ENCODE measurements around the gene OR10X1. TPM values are rescaled to one million over a fixed set of nuclear protein-coding genes. Genes with fewer than 3 reads are reported as not detected.

The OR10X1 gene
- total and polyA plus RNA-seq, 4 donors: not detected

GRCh38 chr1:158537609-158538008 is 42.1 kb downstream of the OR10X1 start:
- H3K27ac ChIP-seq (ENCODE audit: low read depth in 1 of 2, low read length in 2 of 2): no peak overlapping the region

More at GRCh38 chr1:158537609-158538008, 42.1 kb downstream of the OR10X1 start:
- H3K9ac ChIP-seq (ENCODE audit: low read depth in 1 of 2, low read length in 2 of 2): no peak overlapping the region
- H3K27me3 ChIP-seq (ENCODE audit: control insufficient read depth in 4 of 4, insufficient read depth in 4 of 4, low read length in 3 of 4): no peaks in the 10 kb centered on the region
- TF ChIP-seq YY1 (IDR thresholded peaks at IDR 0.05) (no peak), CTCF (IDR thresholded peaks at IDR 0.05; ENCODE audit: low read depth, low read length, missing input control) (no peak), RAD21 (IDR thresholded peaks at IDR 0.05) (no peak), HNF4G (IDR thresholded peaks at IDR 0.05) (no peak), GABPA (IDR thresholded peaks at IDR 0.05 in 1 of 2, conservative IDR thresholded peaks at IDR 0.05 in 1 of 2) (no peak), REST (IDR thresholded peaks at IDR 0.05) (no peak), SP1 (IDR thresholded peaks at IDR 0.05) (no peak), JUND (IDR thresholded peaks at IDR 0.05) (no peak), ATF3 (IDR thresholded peaks at IDR 0.05) (no peak), EGR1 (IDR thresholded peaks at IDR 0.05; ENCODE audit: low read depth in 2 of 2) (no peak), RXRA (IDR thresholded peaks at IDR 0.05) (no peak), NR2F2 (IDR thresholded peaks at IDR 0.05) (no peak), TAF1 (conservative IDR thresholded peaks at IDR 0.05) (no peak), MAX (IDR thresholded peaks at IDR 0.05) (no peak), ZBTB33 (IDR thresholded peaks at IDR 0.05) (no peak)
- DNase-seq (ENCODE audit: low spot score): no peak
- no peak overlapping the region for H3K4me3 ChIP-seq (ENCODE audit: low read depth in 1 of 3, low read length in 3 of 3)
- H3K4me1 ChIP-seq (ENCODE audit: control insufficient read depth in 4 of 4, insufficient read depth in 4 of 4, low read length in 3 of 4): no peaks in the 10 kb centered on the region
- H3K36me3 ChIP-seq (ENCODE audit: control insufficient read depth in 4 of 4, insufficient read depth in 3 of 4, low read depth in 1 of 4, low read length in 3 of 4): no peaks in the 10 kb centered on the region
- H3K9me3 ChIP-seq (ENCODE audit: control insufficient read depth in 4 of 4, low read length in 3 of 4): no peaks in the 10 kb centered on the region
- 83% methylated on average over 2 of the region's 2 CpGs for WGBS
